ENCODE results near the gene TPCN2.

DNA sequence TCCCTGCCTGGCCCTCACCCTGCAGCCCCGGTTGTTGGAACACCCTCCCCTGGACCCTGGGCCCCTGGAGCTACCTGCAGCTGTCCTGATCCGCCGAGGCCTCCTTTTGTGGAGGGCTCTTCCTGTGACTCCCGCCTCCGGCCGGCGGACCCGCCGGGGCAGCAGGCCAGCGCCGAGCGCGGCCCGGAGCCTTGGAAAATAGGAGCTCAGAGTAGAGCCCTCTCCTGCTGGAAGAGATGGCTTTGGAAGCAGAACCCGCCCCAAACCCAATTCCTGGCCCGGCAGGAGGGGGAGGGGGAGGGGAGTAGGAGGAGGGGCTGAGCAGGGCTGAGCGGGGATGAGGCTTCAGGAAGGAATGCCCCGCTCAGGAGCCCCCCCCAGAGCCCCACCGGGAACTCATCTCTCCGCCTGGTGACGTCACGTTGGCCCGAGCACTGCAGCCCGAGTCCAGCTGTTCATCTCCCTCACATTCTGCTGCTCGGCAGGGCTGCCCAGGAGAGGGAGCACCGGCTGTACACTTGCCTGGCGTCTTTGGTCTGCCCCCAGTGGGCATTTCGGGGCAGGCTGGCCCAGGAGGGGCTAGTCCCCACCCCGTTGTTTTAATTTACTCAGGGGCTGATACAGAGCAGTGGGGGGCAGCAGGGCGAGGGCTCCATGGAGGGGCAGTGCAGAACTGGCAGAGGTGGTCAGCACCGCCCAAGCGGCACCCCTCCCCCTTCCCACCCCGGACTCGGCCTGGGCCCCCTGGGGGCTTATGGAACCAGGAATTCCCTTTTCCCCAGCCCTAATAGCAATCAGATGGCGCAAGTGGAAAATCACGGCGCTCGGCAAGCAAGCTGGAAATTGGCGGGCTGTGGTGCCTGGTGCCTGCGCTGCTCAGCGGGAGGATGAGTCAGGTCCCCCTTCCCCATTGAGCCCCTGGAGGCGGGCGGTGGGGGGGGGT is 35.5 kb upstream of the TPCN2 start, which contains the start of gene MRGPRF:
- peak in 3 of 5 experiments; percentile 13 to 27 (median 26) for TF ChIP-seq CTCF (IDR thresholded peaks at IDR 0.05 in 4 of 5, conservative IDR thresholded peaks at IDR 0.05 in 1 of 5)
- TF ChIP-seq POLR2A (IDR thresholded peaks at IDR 0.05): peak; percentile 9 to 38

Data from gastrocnemius medialis (tissue), 4 donors.